GM18858 (cell line): Measurements from ENCODE around the gene SLC39A11.
"Not testable (repeated sequence)": the region's sequence is repeated elsewhere in the genome, so short reads cannot be mapped to it uniquely, and the experiment has no call there.

Experiments used
- ATAC-seq: cut with Tn5 transposase; IDR thresholded peaks from one replicate; pipeline ENCODE4 v1.9.1; 2021; ENCODE audit not compliant: unreplicated experiment

Gene SLC39A11

DNA sequence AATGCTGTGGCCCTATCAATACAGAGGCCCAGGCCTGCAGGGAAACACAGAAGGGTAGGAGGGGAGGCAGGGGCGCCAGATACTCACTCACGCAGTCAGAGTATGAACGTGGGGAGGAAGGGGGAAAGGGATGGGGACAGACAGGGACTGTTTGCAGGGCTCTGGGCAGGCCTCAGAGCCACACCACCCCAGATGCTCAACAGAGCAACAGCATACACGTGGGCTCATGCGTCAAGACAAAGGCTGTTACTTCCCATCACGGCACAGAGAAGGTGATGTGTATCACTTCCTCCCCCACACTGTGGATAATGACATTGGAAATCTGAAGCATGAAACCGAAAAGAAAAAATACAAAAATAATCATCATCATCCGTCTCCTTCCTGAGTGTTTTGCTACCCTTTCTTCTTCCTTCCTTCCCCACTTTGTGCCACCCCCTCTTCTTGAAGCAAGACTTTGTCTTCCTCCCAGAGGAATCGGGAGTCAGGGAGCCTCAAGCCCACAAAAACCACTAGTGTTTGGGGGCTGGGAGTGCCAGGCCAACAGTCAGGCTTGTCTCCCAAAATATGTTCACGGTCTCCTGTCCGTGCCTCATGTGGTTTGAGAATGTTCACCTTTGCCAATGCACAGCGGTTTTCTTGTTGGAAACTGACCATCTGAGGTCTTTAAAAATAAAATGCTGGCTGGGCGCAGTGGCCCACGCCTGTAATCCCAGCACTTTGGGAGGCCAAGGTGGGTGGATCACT lies 20.1 kb downstream of the SLC39A11 start:
- no peak for ATAC-seq

GRCh38 chr17:73071066-73071999 lies 21.2 kb downstream of the SLC39A11 start:
- no peak for ATAC-seq

DNA sequence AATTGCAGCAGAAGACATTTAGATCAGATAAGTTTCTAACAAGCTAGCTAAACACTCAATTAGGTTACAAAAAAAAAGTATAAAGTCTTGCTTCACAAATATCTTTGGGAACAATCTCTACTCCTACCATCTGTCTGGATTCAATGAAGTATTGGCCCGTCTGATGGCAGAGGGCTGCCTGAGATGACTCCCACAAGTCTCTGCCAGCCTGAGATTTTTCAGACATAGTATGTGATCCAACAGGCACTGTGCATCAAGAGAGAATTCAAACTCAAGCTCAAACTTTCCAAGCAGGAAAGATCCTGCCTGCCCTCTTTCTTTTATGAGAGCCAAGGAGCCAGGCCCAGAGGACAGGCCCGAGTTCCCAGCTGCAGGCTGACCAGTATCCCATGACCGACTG lies 22.6 kb downstream of the SLC39A11 start:
- ATAC-seq = no peak

DNA sequence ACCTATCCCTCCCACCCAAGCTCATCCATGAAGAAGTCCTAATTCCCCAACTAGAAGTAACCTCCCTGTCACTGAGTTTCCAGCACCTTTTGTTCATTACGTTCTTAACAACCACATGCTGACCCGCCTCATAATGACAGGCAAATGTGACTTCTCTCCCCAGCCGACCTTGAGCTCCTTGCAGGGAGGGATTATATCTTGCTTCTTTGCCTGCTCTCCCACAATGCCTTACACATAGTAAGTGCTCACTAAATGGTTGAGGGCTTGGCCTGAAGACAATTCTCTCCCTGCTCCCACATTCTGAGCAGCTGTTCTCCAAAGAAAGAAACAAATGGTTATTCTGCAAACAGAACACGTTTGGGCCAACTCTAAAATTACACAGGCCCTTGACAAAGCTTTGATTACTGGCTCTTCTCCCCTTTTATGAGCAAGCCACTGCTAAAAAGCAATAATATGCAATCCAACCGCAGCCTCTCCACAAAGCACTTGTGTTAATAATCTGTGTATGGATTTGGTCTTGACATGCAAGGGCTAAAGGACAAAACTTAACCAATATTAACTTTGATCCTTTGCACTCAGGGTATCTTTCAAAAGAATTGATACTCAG lies 23.2 kb downstream of the SLC39A11 start:
- no peak for ATAC-seq

DNA sequence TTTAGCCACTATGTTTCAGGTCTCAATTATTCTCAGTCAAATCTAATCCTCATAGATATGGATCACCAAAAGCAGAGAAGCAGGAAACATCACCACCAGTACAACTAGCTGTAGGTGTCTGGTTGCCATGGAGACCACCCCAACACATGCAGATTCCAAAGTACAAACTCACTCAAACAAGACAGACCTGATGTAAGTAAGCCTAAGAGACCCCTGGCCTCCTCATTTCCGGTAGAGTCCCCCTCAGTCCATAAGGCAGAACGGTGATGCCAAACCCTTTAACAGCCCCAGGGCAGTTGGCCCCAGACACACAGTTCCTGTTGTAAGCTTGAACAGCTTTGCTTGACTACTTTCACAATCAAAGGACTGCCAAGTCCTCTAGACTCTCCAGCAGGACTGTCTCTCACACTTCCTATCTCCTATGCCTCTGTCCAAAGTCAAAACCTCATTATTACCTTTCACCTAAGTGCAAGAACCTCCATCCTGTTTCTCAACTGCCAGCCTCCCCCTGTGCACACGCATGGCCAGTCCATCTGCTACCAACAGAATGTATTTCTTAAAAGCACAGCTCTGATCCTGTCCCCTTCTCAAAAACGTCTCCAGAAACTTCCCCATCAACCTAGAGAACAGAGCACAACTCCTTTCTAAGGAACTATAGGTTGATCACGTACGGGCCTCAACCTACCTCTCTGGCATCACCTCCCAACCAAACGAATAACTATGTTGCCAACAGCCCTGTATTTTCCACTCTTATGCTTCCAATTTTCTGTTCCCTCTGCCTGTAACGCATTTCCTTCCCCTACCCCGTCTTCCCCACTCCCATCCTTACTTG lies 23.9 kb downstream of the SLC39A11 start:
- no peak for ATAC-seq

DNA sequence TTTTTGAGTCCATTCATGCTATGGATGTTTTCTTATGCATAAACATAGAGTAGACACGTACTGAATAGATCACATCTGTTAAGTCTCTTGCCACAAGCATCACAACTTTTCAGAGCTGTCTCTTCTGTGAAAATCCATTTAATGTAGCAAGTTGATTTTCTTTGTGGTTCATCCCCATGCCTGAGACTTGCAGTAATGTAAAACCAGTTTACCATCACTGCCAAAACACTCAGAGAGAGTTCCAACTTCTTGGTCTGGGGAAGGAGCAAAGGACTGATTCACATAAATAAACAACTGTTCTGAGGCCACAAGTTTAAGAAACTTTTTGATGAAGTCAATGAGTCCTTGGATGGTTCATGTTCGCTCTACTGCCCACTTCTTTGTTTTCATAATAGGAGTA lies 24.8 kb downstream of the SLC39A11 start:
- not testable (repeated sequence) for ATAC-seq

- no peak for ATAC-seq
Measured at GRCh38 chr17:73067075-73067474, 25.4 kb downstream of the SLC39A11 start.

GRCh38 chr17:73066148-73066884 lies 26.2 kb downstream of the SLC39A11 start:
- ATAC-seq = no peak

- ATAC-seq = no peak
Measured at GRCh38 chr17:73065376-73065775, 27.1 kb downstream of the SLC39A11 start.

DNA sequence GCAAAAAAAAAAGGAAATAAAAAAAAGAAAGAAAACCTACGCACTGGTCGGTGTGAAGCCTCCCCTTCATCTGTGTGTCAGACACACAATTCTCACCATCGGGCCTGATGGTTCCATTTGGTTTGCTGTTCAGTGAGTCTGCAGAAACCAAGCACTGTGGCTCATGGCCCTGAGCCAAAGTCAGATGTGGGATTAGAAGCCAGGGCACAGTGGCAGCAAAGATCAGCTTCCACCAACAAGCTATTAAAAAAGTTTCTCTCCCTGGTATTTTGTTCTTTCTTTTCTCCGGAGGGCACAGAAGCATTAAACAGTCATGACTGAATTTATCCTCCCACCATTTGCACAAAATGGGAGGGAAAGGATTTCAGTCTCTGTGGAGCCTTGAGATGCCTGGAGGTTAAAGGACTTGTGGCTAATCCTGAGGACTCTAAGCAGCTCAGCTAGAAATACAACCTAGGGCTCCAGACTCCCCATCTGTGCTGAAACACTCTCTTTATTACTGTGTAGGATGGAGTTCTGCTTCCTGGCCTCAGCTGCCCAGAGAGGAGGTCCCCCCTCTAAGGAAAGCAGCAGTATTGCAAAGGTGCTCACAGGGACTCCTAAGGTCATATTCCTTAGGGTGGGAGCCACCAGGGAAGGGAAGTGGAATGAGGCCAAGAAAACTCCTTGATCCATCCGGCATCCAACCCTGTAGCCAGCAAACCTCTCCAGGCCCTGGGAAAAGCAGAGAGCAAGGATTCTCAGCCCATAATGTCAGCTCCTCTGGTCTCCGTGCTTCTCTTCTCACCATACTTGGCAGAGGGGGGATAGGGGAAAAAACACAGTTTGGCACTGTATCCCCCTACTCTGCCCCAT lies 28.2 kb downstream of the SLC39A11 start:
- ATAC-seq = no peak

- ATAC-seq = no peak
Measured at GRCh38 chr17:73062726-73063125, 29.8 kb downstream of the SLC39A11 start.

GRCh38 chr17:73061161-73061560 lies 31.3 kb downstream of the SLC39A11 start:
- no peak for ATAC-seq

DNA sequence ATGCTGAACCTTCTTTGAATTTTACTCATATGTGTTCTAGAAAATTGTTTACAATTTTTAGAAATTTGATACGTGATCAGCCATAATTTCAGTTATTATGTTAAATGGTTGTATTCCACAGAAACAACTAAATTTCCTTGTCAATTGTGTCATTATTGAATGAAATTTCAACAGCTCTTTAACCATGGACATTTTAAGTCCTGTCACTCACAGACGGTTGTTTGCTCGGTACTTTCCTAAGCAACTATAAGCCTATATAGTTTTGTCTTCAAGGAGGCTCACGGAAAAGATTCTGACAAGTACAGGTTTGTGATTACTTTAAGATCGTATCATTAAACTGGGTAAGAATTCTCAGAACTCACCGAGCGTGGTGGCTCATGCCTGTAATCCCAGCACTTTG lies 31.8 kb downstream of the SLC39A11 start:
- no peak for ATAC-seq

GRCh38 chr17:73059713-73060112 lies 32.8 kb downstream of the SLC39A11 start:
- not testable (repeated sequence) for ATAC-seq

DNA sequence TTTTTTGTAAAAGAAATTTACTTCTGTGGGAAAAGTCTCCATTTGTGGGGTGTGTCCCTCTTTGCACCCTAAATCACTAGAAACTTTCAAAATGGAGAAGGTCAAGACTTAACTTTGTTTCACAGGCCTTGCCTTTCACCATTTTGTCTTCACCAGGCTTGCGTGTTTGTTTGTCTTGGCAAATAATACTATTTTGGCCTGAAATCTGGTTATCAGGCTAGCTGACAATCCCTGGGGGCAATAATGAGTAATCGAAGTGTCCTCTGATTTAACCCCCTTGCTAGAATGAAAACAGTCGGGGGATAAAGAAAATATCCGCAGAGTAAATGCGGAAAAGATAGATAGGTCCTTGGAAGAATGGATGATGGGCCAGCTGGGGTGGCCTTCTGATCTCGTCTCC lies 34.5 kb downstream of the SLC39A11 start:
- no peak for ATAC-seq

DNA sequence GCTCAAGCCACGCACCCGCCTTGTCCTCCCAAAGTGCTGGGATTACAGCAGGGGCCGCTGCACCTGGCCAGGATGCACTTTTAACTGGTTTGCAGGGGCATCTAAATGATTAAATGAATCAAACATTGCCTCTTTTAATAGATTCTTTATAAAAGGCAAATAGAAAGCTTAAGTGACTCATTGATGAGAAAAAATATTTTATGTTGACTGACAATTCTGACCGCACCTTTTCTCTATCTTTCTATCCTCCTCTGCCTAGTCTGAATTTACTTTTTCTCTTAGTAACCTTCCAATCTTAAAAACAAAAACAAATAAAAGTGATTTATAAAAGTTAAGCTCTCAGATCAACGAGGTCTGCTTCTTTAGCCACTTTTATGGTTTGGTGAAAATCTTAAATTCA lies 35.3 kb downstream of the SLC39A11 start:
- ATAC-seq = no peak

- no peak for ATAC-seq
Measured at GRCh38 chr17:73052923-73053322, 39.6 kb downstream of the SLC39A11 start.

GRCh38 chr17:73050797-73051196 lies 41.7 kb downstream of the SLC39A11 start:
- ATAC-seq = no peak

DNA sequence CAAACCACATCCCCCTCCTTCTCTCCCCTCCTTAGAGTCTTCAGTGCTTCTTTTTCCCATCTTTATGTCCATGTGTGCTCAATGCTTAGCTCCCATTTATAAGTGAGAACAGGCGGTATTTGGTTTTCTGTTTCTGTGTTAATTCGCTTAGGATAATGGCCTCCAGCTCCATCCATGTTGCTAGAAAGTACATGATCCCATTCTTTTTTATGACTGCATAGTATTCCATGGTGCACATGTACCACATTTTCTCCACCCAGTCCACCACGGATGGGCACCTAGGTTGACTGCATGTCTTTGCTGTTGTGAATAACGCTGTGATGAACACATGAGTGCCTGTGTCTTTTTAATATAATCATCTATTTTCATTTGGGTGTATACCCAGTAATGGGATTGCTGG lies 44.3 kb downstream of the SLC39A11 start:
- no peak for ATAC-seq
